ENCODE results near the gene TMC3. TPM values are rescaled to one million over a fixed set of nuclear protein-coding genes. Genes with fewer than 3 reads are reported as not detected.

Gene TMC3
- total and polyA plus RNA-seq, 2 donors from 2014 or later = not detected

DNA sequence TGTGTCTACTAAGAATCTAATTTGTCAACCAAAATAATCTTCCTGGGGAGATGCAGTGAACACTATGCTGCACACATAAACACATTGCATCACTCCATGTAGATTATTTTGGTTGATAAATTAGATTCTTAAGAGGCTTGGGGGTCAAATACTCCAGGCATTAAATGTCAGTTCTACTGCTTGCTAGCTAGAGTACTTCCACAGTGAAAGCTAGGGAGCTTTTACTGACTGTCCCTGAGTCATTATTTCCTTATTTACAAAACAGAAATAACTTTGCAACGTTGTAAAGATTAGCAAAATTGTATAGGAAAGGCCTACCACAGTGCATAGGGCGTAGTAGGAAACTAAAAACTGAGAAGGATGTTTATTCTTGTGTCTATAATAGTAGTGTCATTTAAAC lies 12.9 kb upstream of the TMC3 start:
- Histone ChIP-seq H3K9me3 (ENCODE audit: control insufficient read depth in 2 of 3, insufficient read depth in 1 of 3, low read length in 3 of 3) (no peaks in the 10 kb centered on the region), H3K4me1 (ENCODE audit: control insufficient read depth in 2 of 3, insufficient read depth in 2 of 3, low read depth in 1 of 3, low read length in 3 of 3) (no peaks in the 10 kb centered on the region), H3K27me3 (ENCODE audit: control insufficient read depth, insufficient read depth, low read length) (no peaks in the 10 kb centered on the region), H3K27ac (ENCODE audit: low read depth in 2 of 2, low read length in 2 of 2) (no peak overlapping the region), H3K4me3 (ENCODE audit: low read length in 3 of 3) (no peak overlapping the region), H3K36me3 (ENCODE audit: control insufficient read depth in 2 of 3, insufficient read depth in 3 of 3, low read length in 3 of 3) (no peaks in the 10 kb centered on the region), H3K9ac (ENCODE audit: low read length in 3 of 3) (no peak overlapping the region)
- intact Hi-C loops (cut with DNase I) = no loop called here
- DNase-seq (no peak), FAIRE-seq (no peak)
- TF ChIP-seq, protein P1, sequence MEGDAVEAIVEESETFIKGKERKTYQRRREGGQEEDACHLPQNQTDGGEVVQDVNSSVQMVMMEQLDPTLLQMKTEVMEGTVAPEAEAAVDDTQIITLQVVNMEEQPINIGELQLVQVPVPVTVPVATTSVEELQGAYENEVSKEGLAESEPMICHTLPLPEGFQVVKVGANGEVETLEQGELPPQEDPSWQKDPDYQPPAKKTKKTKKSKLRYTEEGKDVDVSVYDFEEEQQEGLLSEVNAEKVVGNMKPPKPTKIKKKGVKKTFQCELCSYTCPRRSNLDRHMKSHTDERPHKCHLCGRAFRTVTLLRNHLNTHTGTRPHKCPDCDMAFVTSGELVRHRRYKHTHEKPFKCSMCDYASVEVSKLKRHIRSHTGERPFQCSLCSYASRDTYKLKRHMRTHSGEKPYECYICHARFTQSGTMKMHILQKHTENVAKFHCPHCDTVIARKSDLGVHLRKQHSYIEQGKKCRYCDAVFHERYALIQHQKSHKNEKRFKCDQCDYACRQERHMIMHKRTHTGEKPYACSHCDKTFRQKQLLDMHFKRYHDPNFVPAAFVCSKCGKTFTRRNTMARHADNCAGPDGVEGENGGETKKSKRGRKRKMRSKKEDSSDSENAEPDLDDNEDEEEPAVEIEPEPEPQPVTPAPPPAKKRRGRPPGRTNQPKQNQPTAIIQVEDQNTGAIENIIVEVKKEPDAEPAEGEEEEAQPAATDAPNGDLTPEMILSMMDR (IDR thresholded peaks at IDR 0.05; ENCODE audit: borderline replicate concordance, extremely low read depth, insufficient read depth) = no peak

DNA sequence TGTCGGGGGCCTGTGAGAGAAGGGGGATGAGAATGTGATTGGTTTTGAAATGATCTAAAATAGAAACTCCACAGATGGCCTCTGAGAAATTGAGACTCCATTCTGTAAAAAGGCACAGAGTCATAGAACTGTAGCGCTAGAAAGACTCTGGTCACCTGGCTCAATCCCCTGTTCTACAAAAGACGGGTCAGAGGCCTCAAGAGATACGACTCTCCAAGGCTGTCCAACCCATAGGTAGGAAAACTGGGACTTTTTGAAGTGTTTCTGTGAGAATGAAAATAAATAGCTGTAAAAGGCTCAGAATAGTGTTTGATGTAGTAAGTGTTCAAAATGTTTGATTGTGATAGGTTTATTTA lies 11.7 kb upstream of the TMC3 start:
- no peaks in the 10 kb centered on the region for H3K4me1 ChIP-seq (ENCODE audit: control insufficient read depth in 2 of 3, insufficient read depth in 2 of 3, low read depth in 1 of 3, low read length in 3 of 3)
- H3K9me3 ChIP-seq (ENCODE audit: control insufficient read depth in 2 of 3, insufficient read depth in 1 of 3, low read length in 3 of 3) = no peaks in the 10 kb centered on the region
- DNase-seq (no peak), FAIRE-seq (no peak)
- no peaks in the 10 kb centered on the region for H3K27me3 ChIP-seq (ENCODE audit: control insufficient read depth, insufficient read depth, low read length)
- no peak overlapping the region for H3K4me3 ChIP-seq (ENCODE audit: low read length in 3 of 3)
- H3K9ac ChIP-seq (ENCODE audit: low read length in 3 of 3) = no peak overlapping the region
- intact Hi-C loops (cut with DNase I) = no loop called here
- TF ChIP-seq, protein P1 (IDR thresholded peaks at IDR 0.05; ENCODE audit: borderline replicate concordance, extremely low read depth, insufficient read depth) = no peak
- no peaks in the 10 kb centered on the region for H3K36me3 ChIP-seq (ENCODE audit: control insufficient read depth in 2 of 3, insufficient read depth in 3 of 3, low read length in 3 of 3)
- no peak overlapping the region for H3K27ac ChIP-seq (ENCODE audit: low read depth in 2 of 2, low read length in 2 of 2)

DNA sequence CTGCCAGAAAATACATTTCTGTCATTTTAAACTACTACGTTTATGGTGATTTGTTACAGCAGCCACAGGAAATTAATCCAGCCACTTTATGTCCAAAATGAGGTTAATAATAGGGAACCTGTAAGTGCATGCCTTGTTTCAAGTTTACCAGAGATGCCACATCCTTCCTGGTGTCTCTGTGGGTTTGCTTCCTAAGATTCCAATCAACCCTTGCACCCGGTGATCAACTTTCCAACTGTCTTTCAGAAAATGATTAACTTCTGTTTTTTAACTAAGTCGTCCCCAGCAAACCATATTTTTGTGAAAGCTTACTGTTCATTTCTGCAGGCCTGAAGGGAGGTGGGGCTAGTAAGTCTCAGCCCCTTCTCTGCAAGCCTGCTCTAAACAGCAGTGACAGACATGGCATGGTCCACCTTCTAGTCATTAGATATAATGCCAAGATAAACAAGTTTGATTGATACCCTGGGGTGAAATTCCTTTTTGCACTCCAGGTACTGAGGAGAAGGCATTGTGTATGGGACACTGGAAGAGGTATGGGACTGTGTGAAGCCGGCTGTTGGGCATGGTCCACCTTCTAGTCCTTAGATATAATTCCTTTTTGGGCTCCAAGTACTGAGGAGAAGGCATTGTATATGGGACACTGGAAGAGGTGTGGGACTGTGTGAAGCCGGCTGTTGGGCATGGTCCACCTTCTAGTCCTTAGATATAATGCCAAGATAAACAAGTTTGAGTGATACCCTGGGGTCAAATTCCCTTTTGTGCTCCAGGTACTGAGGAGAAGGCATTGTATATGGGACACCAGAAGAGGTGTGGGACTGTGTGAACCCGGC lies 11.1 kb upstream of the TMC3 start:
- H3K36me3 ChIP-seq (ENCODE audit: control insufficient read depth in 2 of 3, insufficient read depth in 3 of 3, low read length in 3 of 3) = no peaks in the 10 kb centered on the region
- no peak overlapping the region for H3K4me3 ChIP-seq (ENCODE audit: low read length in 3 of 3)
- H3K4me1 ChIP-seq (ENCODE audit: control insufficient read depth in 2 of 3, insufficient read depth in 2 of 3, low read depth in 1 of 3, low read length in 3 of 3) = no peaks in the 10 kb centered on the region
- intact Hi-C loops (cut with DNase I) = no loop called here
- H3K9ac ChIP-seq (ENCODE audit: low read length in 3 of 3) = no peak overlapping the region
- DNase-seq (no peak), FAIRE-seq (no peak)
- H3K27me3 ChIP-seq (ENCODE audit: control insufficient read depth, insufficient read depth, low read length) = no peaks in the 10 kb centered on the region
- H3K9me3 ChIP-seq (ENCODE audit: control insufficient read depth in 2 of 3, insufficient read depth in 1 of 3, low read length in 3 of 3) = no peaks in the 10 kb centered on the region
- no peak overlapping the region for H3K27ac ChIP-seq (ENCODE audit: low read depth in 2 of 2, low read length in 2 of 2)
- TF ChIP-seq, protein P1 (IDR thresholded peaks at IDR 0.05; ENCODE audit: borderline replicate concordance, extremely low read depth, insufficient read depth) = no peak
